GM12891 (cell line): ENCODE results near the gene SLC19A2.

Experiments used
- POLR2AphosphoS5 ChIP-seq: IDR thresholded peaks from 2 replicates; pipeline ENCODE4 v1.6.1; 2011; ENCODE audit warnings: low read depth, low read length, control low read depth
- SPI1 ChIP-seq: IDR thresholded peaks from 2 replicates; pipeline ENCODE4 v1.6.1; 2011; ENCODE audit warnings: low read depth, low read length, control low read depth

DNA sequence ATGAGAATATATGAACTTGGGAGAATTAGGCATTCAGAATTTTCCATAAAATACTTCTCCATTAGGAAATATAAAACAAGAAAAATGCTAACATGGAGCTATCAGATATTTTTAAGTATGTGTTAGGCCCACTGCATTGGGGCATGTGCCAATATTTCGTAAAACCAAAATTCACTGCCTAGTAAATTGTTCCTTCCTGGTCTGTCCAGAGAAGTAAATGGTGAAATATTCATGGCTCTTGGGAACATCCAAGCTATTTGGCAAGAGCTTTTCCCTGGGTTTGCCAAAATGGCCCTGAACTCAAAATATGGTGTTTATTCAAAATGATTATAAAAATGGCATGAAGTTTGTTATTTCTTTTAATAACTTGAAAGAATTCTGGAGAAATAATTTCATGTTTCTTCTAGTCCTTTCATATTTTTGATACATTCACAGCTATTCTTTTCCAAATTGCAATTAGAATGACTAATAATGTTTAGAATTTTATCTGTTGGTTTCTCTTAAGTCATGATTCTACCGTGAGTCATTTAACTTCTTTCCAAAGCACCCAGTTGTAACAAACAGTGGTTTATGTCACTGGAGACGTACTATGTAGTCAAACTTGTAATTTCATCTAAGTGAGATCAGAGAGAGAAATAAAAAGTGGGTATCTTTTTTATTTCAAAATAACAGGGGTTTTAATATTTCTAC is 25.7 kb upstream of the SLC19A2 start:
- TF ChIP-seq SPI1 (no peak), POLR2AphosphoS5 (no peak)
